ENCODE results near the gene GALNT14.

GALNT14 gene

DNA sequence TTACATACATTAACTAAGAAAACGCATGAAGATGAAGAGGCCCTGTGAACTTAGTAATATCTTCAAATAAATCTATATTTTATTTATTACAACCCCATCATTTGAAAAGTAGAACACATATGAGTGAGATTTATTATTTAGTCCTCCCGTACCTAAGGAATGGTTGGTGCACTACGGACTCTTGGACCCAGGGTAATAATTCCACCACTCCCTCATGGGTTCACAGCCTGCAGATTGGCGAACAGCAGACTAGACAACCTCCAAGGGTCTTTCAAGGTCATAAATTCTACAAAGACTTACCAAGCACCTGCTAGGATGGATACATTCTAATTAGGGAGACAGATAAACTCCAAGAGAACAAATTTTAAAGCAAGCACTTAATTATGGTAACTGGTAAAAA is 51.6 kb downstream of the GALNT14 start:
- no peak for DNase-seq (ENCODE audit: low spot score)

DNA sequence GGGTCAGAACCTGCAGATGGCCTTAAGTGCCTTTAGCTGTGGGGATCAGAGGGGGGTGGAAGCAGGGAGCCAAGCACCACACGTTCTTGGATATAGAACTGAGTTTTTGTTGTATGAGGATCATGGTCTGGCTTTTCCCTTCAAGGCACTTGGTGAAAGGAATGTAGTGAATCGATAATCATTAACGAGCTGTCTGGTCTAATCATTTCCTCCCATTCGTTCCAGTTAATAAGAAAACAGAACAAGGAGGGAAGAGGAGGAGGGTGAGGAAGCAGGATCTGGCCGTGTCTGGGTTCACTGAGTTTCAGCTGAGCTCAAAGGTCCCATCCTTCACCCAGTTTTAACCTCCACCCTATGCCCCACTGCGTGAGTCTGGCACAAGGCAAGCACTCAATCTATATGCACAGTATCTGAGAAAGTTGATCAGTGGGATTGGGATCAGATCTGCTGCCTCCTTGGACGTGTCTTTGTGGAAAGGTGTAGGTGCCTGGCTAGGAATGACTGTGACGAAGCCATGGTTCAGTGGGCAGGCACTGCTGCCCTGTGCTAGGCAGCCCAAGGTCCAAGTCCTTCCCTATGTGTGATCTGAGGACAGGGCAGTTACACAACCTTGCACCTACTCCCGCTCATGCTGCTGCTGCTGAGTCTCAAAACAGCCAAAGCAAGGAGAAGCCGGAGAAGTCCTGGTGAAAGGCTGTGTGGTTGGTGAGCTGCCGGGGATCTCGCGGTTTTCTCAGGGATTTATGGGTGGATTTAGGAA is 54.8 kb downstream of the GALNT14 start:
- no peak for DNase-seq (ENCODE audit: low spot score)

DNA sequence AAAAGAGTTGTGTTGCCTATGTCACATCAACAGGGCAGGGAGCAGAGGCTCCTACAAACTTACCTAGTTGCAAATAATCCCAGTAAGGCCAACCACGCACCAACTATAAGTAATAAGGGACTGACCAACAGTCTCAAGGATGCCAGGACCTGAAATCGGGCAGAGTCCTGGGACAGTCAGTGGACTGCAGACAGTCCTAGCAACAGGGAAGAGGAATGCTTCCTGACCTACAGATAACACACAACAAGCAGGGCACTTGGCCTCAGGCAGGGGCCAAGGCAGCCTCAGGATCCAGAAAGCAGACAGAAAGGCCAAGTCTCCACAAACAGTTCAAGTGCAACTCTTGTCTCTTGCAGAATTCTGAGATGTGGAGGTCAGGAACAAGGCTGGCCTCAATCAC is 56.2 kb downstream of the GALNT14 start:
- no peak for DNase-seq (ENCODE audit: low spot score)

DNA sequence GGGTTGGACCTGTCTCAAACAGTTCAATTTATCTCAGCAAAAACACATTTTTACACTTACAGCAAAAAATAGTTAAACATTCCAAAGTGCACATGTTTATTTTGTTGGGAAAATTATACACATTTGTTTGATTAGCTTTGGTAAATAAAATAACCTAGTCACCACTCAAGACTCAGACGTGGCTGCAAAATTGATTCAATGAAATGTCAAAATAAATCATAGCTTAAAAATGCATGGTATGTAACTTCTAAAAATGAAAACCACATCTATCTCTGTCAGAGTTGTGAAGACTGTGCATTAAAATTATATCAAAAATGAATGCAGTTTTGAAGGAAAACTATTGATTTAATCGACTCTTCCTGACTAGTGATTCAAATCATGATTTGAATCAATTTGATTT is 56.7 kb downstream of the GALNT14 start:
- no peak for DNase-seq (ENCODE audit: low spot score)

DNA sequence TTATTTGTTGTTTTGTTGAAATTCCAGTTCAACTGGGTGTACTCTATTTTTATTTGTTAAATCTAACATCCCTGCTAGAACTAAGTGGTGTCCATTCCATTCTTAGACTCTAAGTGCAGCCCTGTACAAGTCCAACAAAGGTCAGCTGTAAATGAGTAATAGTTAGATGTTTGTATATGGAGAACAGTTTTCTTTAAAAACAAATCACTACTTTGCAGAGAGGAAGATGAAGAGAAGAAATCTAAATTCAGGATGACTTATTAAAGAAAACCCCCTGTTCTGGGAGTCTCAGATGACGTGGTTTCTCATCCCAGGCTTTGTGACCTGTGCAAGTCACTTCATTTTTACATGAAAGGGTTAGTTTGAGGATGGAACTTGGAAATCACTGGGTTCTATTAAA is 57.9 kb downstream of the GALNT14 start:
- DNase-seq (ENCODE audit: low spot score): no peak

DNA sequence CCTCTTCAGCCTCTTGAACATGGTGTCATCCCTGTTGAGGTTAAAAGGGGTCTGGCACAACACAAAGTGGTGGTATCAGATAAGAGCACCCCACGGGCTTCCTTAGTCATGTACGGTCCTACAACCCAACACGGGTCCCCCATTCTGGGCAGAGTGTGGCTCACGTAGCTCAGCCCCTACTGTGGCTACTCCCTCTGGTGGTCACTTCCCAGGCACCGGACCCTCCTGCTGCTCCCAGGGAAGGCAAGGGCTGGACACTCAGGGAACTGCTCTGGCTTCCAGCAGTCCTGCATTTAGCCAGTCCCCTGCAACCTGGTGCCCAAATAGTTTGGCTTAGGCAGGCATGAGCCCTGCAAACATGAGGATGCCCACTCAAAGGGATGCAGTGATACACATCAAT is 58.6 kb downstream of the GALNT14 start:
- no peak for DNase-seq (ENCODE audit: low spot score)

DNA sequence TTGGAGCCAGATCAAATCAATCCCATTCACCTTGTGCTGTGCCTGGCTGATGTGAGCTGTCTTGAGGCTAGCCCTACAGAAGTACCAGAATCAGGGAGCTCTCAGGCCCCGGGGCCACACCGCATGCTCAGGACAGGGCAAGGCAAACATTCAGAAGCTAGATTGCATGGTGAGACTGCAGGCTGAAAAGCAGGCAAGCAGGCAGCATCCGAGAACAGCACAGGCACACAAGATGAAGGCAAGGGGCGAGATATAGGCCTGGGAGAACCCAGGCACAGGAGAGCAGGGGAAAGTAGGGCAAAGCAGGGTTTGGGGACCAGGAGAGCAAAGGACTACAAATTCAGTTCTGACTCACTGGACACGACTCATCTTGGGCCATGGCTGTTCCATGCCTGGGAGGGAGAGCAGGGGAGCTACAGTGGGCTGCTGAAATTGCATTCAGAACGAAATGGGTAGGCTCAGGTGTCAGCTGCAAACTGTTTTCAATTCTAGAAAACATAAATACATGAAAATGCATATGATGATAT is 59.6 kb downstream of the GALNT14 start:
- no peak for DNase-seq (ENCODE audit: low spot score)

DNA sequence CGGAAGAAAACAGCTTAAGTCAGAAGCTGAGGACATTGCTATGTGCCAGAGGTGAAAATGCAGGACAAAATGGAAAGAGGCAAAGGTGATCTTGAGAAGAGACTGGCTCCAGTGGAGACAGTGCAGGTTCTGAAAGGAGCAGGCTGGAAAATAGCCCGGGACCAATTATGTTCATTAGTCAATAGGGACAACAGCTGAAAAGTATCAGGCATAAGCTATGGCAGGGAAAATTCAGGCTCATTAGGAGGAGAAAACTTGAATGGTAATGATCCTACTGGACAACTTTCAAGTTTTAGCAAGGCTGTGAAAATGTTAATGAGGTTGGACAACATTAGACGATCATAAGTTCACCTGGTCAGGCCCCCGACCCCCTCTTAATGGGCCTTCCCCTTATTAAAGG is 60.2 kb downstream of the GALNT14 start:
- DNase-seq (ENCODE audit: low spot score): no peak

DNA sequence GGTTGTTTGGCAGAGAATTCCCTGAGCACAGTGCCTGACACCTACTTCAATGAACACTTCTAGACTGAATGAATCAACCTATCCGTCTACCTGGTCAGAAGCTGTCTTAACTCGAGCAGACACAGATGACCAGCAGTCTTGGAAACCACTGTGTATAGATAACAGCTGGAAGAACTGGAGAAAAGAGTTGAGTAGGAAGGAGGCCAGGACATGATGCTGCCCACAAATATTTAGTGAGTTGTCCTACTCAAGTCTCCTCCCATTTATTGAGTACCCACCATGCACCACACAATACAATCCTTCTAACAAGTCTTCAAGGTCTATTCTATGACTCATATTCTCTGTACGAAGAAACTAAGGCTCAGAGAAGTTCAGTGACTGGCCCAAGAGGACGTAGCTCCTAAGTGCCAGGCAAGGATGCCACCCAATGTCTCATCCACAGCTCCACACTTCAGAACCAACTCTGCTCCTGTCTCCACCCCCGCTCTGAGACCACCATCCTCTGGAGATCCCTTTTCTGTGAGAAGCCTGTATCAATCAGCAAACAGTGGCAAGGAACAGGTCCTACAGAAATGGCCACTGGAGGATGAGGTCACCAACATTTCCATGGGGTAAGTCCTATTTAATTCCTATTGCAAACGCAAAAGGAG is 62.2 kb downstream of the GALNT14 start:
- DNase-seq (ENCODE audit: low spot score): no peak

DNA sequence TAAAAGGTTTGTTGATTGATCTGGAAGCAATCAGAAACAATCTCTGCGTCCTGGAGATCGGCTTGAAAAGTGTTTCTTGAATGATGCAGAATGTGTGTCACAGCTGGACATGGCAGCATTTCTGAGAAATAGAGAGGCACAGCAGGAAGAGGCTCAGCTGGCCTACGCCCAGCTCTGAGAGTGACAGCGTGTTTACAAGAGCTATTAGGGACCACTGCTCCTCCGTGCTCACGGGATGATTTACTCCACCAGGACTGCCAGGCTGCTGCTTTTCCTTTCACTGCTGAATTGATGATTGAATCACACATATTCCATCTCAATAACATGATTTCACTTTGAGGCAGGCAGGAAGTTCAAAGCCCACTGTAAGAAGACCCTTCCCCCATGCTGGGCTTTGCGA is 62.8 kb downstream of the GALNT14 start:
- no peak for DNase-seq (ENCODE audit: low spot score)

DNA sequence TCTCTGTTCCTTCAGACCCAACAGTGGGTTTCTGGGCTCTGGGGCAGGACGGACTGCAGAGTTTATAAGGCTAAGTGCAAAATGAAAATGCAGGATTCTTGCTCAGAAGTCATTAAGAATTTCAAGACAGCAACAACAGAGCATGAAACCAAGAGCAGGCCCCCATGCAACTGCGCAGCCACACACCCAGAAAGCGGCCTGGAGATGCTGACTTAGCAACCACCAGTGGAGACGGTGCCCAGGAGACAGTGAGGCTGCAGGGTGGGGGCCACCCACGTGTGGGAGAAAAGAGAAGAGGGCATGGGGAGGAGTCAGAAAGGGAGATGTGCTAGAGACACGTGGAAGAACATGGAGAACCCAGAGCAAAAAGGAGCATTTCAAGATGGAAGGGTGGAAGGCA is 66.5 kb downstream of the GALNT14 start:
- no peak for DNase-seq (ENCODE audit: low spot score)

DNA sequence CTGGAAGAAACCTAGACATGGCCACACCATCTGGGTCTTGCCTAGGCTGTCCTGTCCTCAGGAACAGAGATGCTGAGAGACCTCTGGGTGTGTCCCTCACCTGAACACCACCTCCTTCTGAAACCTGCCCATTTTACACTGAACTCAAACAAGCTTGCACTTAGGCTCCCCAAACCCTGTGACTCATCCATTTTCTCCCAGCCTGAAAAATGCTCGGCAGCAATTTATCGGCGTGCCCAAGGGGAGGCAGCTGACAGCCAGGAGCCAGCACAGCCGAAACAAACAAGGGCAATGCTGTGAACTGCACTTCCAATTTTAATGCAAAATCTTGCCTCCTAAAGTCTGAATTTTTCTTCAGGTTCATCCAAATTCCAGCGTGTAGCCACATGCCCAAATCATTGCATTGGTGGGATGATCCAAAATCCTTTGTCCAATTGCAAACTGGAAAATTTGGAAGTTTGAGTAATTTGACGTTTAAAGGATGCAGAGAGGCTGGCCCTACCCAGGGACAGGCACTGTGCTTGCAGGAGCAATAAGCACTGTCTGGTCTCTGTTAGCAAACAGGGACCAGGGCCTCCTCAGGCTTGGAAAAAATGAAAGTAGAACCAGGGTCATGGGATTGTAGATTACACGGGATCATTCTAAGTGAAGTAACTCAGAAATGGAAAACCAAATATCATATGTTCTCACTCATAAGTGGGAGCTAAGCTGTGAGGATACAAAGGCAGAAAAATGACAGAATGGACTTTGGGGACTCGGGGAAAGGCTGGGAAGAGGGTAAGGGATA is 67.7 kb downstream of the GALNT14 start:
- no peak for DNase-seq (ENCODE audit: low spot score)

DNA sequence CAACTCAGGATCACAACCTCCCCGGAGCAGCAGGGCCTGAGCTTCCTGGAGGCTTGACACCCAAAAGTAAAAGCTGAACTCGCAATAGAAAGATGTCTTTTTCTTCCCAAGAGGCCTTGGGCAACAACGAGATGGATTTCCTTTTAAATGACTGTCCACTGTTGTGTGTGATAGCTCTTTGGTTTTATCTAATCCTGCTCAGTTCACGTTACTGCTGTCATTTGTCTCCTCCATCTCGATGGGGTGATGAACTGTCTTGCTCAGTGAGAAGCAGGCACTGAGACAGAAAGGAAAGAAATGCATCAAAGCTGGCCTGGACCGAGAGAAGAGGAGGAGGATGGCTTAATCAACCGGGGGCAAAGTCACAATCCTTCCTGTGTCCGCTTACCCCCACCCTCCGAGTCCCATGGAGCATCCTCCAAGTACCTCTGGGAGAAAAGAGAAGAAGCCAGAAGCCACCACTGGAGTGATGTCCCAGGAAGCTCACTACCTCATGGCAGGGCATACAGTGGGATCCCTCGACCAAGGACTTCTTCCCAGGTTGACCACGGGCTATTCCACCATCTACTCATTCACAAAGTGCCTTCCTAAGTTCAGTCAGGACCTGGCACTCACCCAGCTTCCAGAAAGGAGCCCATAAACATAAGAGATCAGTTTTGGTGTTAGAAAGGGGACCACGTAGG is 68.5 kb downstream of the GALNT14 start:
- DNase-seq (ENCODE audit: low spot score): no peak

DNA sequence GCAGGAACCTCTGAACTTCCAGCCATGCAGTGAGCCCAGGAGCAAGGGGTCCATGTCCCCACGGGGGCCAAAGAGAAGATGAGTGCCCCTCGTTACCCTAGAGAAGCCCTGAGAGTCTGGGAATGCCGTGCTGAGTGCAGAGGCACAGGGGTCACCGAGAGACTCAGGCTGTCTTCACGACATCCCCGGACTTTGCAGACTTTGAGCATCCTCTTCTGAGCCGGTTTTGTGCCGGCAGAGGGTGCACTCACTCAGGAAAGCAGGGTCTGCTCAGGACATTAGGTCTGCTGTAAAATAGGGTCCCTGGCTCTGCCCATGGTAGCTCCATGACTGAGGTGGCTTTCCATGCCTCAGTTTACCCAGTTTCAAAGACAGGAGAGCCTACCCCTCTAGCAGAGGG is 71.0 kb downstream of the GALNT14 start:
- DNase-seq (ENCODE audit: low spot score): no peak

DNA sequence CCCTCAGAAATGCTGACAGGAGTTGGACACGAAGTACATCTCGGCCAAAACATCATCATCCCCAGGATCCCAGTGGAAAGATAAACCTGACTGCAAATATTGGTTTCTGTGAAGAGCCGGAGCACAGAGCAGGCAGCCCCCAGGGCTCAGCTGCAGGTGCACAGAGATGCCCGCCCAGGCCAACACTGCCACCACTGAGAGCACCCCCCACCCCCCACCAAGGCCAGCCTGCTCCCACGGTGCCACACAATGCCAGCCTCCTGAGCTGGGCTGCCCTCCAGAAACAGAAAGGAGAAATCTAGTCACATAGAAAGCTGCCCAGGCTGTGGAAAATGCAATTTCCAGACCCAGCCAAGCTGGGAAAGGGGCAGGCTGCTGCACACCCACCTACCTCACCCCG is 71.7 kb downstream of the GALNT14 start:
- no peak for DNase-seq (ENCODE audit: low spot score)

DNA sequence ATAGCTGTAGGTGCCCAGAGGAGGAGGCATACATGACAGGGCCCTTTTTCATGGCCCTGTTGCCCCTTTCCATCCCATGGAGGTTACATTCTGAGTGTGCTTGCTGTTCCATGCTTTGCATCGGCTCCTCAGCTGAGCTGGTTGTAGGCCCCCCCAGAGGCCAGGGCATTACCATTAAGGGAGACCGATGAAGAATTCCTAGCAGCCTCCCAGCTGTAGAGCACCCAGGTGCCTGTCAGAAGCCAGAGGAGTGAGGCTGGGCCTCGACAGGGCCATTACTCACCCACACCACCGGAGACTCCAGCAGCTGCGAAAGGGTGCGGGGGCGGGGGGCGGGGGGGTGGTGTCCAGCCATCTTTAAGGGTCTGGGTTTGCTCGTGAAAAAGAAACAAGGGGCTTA is 72.2 kb downstream of the GALNT14 start:
- no peak for DNase-seq (ENCODE audit: low spot score)

DNA sequence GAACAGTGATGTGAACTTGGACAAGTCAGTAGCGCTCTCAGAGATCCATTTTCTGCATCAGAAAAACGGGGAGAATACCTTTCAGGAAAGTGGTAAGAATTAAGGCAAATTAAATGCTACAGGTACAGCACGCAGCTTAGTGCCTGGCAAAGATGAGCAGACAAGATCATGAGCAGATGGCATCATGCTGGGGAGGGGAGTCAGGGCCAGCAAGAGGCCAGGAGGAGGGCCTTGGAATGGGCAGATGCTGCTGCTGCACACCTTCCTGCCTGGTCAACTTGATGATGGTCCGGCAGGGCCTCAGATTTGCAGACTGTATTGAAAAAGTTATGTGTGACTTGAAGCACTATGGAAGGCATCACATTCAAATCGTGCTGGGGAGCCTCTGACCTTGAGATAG is 72.9 kb downstream of the GALNT14 start:
- DNase-seq (ENCODE audit: low spot score): no peak

DNA sequence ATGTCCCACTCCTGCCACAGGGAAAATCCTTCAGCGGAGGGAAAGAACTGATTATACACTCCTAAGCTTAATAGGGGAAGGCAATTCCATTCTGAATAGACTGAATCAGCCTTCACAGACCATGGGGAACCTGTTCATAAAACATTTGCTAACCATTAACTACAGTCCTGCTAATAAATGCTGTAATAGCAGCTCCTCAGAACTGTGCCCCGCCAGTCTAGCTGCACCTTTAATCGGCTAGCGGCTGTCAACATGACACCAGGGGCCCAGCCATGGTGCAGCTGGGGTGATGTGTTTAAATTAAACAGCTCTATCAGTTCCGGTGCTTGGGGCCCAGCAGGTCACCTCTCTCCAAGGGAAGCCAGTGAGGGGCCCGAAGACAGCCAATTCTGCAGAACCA is 77.8 kb downstream of the GALNT14 start:
- DNase-seq (ENCODE audit: low spot score): no peak

DNA sequence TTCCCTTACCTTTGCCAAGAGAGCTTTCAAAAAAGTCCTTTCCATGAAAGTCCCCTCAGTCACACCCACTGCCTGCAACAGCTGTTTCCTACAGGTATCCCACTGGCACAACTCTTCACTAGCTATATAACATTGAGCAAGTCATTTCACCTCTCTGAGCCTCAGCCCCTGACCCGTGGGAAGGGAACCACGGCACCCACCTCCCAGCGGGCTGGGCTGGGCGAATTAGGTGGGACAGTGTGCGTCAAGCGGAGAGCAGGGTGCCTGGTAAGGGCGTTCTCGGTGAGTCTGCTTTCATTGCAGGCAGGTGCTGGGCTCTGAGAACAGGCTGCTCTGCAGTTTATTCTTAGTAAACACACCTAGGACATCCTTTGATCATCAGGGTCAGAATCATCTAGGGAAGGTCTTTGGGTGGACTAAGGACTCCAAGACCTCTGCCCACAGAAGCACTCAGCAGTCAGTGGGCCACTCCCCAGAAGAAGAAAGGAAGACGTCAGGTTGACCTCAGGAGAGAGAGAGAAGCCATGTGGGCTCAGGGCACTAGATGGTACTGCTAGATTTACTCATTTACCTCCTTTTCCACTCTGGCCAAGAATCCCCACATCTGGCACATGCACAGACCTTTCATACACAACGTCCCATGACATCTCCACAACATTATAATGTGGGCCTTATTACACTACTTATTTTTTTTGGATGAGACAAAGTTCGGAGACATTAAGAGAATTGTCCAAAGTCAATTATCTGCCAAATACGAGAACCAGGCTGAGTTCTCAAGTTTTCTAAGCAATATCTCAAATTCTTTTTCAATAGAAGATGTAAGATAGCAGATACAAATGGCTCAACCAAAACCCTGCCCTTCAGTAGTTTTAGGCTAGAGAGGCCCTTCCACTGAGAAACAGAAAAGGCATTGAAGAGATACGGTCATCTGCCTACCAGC is 79.9 kb downstream of the GALNT14 start:
- no peak for DNase-seq (ENCODE audit: low spot score)

DNA sequence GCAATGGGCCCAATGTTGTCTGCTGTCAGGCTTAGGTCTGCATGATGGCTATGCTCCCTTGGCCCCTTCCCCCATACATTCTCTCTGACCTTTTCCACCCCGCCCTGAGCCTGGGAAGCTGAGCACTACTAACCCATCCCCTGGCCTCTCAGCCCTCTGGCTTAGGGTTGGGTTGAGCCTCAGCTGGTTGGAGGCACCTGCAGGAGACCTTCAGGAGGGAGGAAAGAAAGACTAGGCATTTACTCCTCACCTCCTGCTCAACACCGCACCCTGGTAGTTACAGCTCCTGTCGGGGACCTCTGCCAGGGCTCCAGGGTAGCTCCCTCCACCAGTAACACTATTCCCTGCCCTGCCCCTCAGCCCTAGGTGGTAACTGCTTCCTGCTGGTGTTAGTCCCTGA is 80.5 kb downstream of the GALNT14 start:
- DNase-seq (ENCODE audit: low spot score): no peak

DNA sequence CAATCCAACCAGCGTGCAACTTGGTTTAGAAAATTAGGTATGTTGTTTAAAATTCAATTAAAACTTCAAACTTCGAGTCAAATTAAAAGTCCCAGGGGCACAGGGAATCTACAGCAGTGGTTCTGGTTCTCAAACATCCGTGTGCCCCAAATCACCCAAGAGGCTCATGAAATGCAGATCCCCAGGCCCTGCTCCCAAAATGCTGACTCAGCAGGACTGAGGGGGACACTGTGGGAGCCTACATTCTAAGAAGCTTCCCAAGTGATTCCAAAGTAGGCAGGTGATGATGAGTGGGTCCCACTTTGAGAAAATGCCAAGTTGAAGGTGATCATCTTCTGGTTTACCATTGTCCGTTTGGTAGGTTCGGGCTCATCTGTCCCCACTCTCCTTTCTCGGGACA is 82.3 kb downstream of the GALNT14 start:
- no peak for DNase-seq (ENCODE audit: low spot score)

All from AG20443 (cell line).